Liver (tissue), 3 donors: ENCODE data around the gene SP140.

ENCODE experiments used
- CTCF ChIP-seq: fragments of 150-350 bp; IDR thresholded peaks from 2 replicates; pipeline ENCODE4 v1.5.1; 2017; ENCODE audit warnings: improper control_type of control experiment, low read depth, low read length; ENCODE audit not compliant: missing input control
- HNF4G ChIP-seq: IDR thresholded peaks from 2 replicates; pipeline ENCODE4 v1.6.1; 2016; ENCODE audit warnings: antibody characterized with exemption
- REST ChIP-seq: IDR thresholded peaks from 2 replicates; pipeline ENCODE4 v1.6.1; 2016; ENCODE audit warnings: antibody characterized with exemption, mild to moderate bottlenecking
- TAF1 ChIP-seq: conservative IDR thresholded peaks from 2 replicates; pipeline ENCODE4 v1.6.1; 2016; ENCODE audit warnings: antibody characterized with exemption, mild to moderate bottlenecking
- YY1 ChIP-seq: IDR thresholded peaks from 2 replicates; pipeline ENCODE4 v1.6.1; 2016; ENCODE audit warnings: antibody characterized with exemption, mild to moderate bottlenecking
- TF ChIP-seq, protein P1 (sequence below): IDR thresholded peaks from 2 replicates; pipeline ENCODE4 v1.6.1; 2016; ENCODE audit warnings: antibody characterized with exemption
- donor health status: healthy.
- donor health status: healthy.

DNA sequence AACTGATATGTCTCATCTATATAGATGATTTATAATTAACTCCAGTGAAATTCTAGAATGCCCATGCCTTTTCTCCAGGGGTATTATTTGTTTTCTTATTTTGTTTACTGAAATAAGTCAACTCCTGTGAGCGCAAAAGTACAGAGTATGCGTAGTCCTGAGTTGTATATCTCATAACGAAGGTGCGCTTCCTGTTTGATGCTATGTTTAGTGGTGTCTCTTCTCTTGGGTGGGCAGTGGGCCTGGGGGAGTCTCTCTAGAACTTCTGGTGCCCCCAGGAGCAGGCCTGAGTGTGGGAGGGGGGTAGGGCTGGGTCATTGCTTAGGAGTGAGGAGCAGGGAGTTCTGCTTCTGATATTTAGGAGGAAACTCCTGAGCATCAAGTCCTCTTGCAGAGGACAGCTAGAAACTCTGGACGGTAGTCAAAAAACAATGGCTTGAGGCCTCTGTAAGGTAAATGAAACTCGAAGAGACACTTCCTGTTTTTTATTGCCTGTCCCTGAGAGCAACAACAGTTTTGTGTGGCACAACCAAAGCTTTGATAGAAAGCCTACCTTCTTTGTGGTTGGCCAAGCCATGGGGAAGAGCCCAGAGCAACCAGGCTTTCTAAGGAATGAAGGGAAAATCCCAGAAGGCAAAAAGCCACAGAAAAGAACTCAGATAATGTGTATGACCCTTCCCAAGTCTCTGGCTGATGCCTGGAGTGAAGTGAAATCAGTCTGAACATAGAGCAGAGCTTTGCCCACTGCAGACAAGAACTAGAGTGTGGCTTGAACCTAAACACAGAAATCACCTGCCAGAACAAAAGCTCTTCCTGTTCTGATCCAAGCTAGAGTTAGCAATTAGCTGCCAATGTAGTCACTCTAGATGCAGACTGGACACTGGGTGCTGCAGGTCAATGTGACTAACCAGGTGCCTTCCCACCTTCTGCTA, 92.9 kb downstream of the SP140 start:
- TF ChIP-seq REST (no peak), CTCF (no peak), YY1 (no peak), HNF4G (no peak), TAF1 (no peak)
- TF ChIP-seq, protein P1, sequence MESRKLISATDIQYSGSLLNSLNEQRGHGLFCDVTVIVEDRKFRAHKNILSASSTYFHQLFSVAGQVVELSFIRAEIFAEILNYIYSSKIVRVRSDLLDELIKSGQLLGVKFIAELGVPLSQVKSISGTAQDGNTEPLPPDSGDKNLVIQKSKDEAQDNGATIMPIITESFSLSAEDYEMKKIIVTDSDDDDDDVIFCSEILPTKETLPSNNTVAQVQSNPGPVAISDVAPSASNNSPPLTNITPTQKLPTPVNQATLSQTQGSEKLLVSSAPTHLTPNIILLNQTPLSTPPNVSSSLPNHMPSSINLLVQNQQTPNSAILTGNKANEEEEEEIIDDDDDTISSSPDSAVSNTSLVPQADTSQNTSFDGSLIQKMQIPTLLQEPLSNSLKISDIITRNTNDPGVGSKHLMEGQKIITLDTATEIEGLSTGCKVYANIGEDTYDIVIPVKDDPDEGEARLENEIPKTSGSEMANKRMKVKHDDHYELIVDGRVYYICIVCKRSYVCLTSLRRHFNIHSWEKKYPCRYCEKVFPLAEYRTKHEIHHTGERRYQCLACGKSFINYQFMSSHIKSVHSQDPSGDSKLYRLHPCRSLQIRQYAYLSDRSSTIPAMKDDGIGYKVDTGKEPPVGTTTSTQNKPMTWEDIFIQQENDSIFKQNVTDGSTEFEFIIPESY, result no peak
